Measurements from ENCODE around the gene SSR4. TPM values are rescaled to one million over a fixed set of nuclear protein-coding genes. Genes with fewer than 3 reads are reported as not detected.

SSR4 gene
- total RNA-seq, 1 donor: 156 TPM

GRCh38 chrX:153786669-153787068, 7.8 kb upstream of the SSR4 start:
- Histone ChIP-seq H3K4me1 (ENCODE audit: insufficient read depth, low read length) (no peaks in the 10 kb centered on the region), H3K4me2 (ENCODE audit: insufficient read depth, low read length) (no peak overlapping the region), H2AFZ (ENCODE audit: low read length) (no peak overlapping the region), H3K36me3 (ENCODE audit: insufficient read depth, low read length) (peaks cover 4% of the 10 kb centered on the region), H4K20me1 (ENCODE audit: insufficient read depth, low read length) (peaks cover 6% of the 10 kb centered on the region), H3K9me3 (ENCODE audit: low read depth, low read length) (no peaks in the 10 kb centered on the region), H3K27ac (ENCODE audit: low read depth, low read length) (no peak overlapping the region), H3K79me2 (ENCODE audit: insufficient read depth, low read length) (peaks cover 22% of the 10 kb centered on the region), H3K4me3 (ENCODE audit: insufficient read depth, low read length) (no peak overlapping the region), H3K27me3 (ENCODE audit: insufficient read depth, low read length) (no peaks in the 10 kb centered on the region)
- no peak for DNase-seq (ENCODE audit: insufficient read length, low spot score, missing footprints)
- no peak for TF ChIP-seq CTCF (IDR thresholded peaks at IDR 0.05; ENCODE audit: extremely low read depth, low read depth, low read length)

- H2AFZ ChIP-seq (ENCODE audit: low read length): no peak overlapping the region
- H3K9me3 ChIP-seq (ENCODE audit: low read depth, low read length): no peaks in the 10 kb centered on the region
- peaks cover 7% of the 10 kb centered on the region for H3K4me1 ChIP-seq (ENCODE audit: insufficient read depth, low read length)
- TF ChIP-seq CTCF (IDR thresholded peaks at IDR 0.05; ENCODE audit: extremely low read depth, low read depth, low read length): no peak
- H3K27ac ChIP-seq (ENCODE audit: low read depth, low read length): no peak overlapping the region
- no peak overlapping the region for H3K4me3 ChIP-seq (ENCODE audit: insufficient read depth, low read length)
- no peak for DNase-seq (ENCODE audit: insufficient read length, low spot score, missing footprints)
- no peak overlapping the region for H3K4me2 ChIP-seq (ENCODE audit: insufficient read depth, low read length)
- H3K36me3 ChIP-seq (ENCODE audit: insufficient read depth, low read length): peaks cover 4% of the 10 kb centered on the region
- H4K20me1 ChIP-seq (ENCODE audit: insufficient read depth, low read length): peaks cover 12% of the 10 kb centered on the region
- no peaks in the 10 kb centered on the region for H3K27me3 ChIP-seq (ENCODE audit: insufficient read depth, low read length)
- H3K79me2 ChIP-seq (ENCODE audit: insufficient read depth, low read length): peaks cover 45% of the 10 kb centered on the region
Measured at GRCh38 chrX:153789654-153790053, 4.8 kb upstream of the SSR4 start.

- Histone ChIP-seq H3K79me2 (ENCODE audit: insufficient read depth, low read length) (peaks cover 61% of the 10 kb centered on the region), H3K4me3 (ENCODE audit: insufficient read depth, low read length) (no peak overlapping the region), H4K20me1 (ENCODE audit: insufficient read depth, low read length) (peaks cover 21% of the 10 kb centered on the region), H3K9me3 (ENCODE audit: low read depth, low read length) (no peaks in the 10 kb centered on the region), H3K27ac (ENCODE audit: low read depth, low read length) (no peak overlapping the region), H3K4me2 (ENCODE audit: insufficient read depth, low read length) (no peak overlapping the region), H3K4me1 (ENCODE audit: insufficient read depth, low read length) (peaks cover 13% of the 10 kb centered on the region), H2AFZ (ENCODE audit: low read length) (no peak overlapping the region), H3K36me3 (ENCODE audit: insufficient read depth, low read length) (peaks cover 4% of the 10 kb centered on the region), H3K27me3 (ENCODE audit: insufficient read depth, low read length) (no peaks in the 10 kb centered on the region)
- no peak for TF ChIP-seq CTCF (IDR thresholded peaks at IDR 0.05; ENCODE audit: extremely low read depth, low read depth, low read length)
- no peak for DNase-seq (ENCODE audit: insufficient read length, low spot score, missing footprints)
Measured at GRCh38 chrX:153791104-153791852, 3.2 kb upstream of the SSR4 start.

GRCh38 chrX:153792368-153792767, 2.1 kb upstream of the SSR4 start:
- Histone ChIP-seq H3K4me3 (ENCODE audit: insufficient read depth, low read length) (no peak overlapping the region), H3K79me2 (ENCODE audit: insufficient read depth, low read length) (peaks cover 71% of the 10 kb centered on the region), H3K27ac (ENCODE audit: low read depth, low read length) (no peak overlapping the region), H3K27me3 (ENCODE audit: insufficient read depth, low read length) (no peaks in the 10 kb centered on the region), H3K4me2 (ENCODE audit: insufficient read depth, low read length) (peak overlapping the region; percentile 81), H3K9me3 (ENCODE audit: low read depth, low read length) (no peaks in the 10 kb centered on the region), H4K20me1 (ENCODE audit: insufficient read depth, low read length) (peaks cover 29% of the 10 kb centered on the region), H3K36me3 (ENCODE audit: insufficient read depth, low read length) (peaks cover 4% of the 10 kb centered on the region), H3K4me1 (ENCODE audit: insufficient read depth, low read length) (peaks cover 13% of the 10 kb centered on the region), H2AFZ (ENCODE audit: low read length) (no peak overlapping the region)
- no peak for DNase-seq (ENCODE audit: insufficient read length, low spot score, missing footprints)
- TF ChIP-seq CTCF (IDR thresholded peaks at IDR 0.05; ENCODE audit: extremely low read depth, low read depth, low read length): no peak

Measured in osteoblast (primary cell).